ENCODE measurements around the gene WDR86.

Gene WDR86

GRCh38 chr7:151392002-151392401 lies 17.8 kb downstream of the WDR86 start:
- no peak for TF ChIP-seq GATA1 (IDR thresholded peaks at IDR 0.05; ENCODE audit: low read depth, low read length)
- TF ChIP-seq POLR2A (IDR thresholded peaks at IDR 0.05; ENCODE audit: low read length): no peak

GRCh38 chr7:151391358-151391730 lies 18.5 kb downstream of the WDR86 start:
- TF ChIP-seq GATA1 (IDR thresholded peaks at IDR 0.05; ENCODE audit: low read depth, low read length) (no peak), POLR2A (IDR thresholded peaks at IDR 0.05; ENCODE audit: low read length) (no peak)
- no peak for DNase-seq

More at GRCh38 chr7:151392002-151392401, 17.8 kb downstream of the WDR86 start:
- no peak for DNase-seq

- TF ChIP-seq POLR2A (IDR thresholded peaks at IDR 0.05; ENCODE audit: low read length) (no peak), GATA1 (IDR thresholded peaks at IDR 0.05; ENCODE audit: low read depth, low read length) (no peak)
- DNase-seq: no peak
These were observed 19.1 kb downstream of the WDR86 start for GRCh38 chr7:151390598-151391357.

GRCh38 chr7:151389768-151390597 lies 19.9 kb downstream of the WDR86 start:
- TF ChIP-seq GATA1 (IDR thresholded peaks at IDR 0.05; ENCODE audit: low read depth, low read length) (no peak), POLR2A (IDR thresholded peaks at IDR 0.05; ENCODE audit: low read length) (no peak)
- no peak for DNase-seq

- no peak for DNase-seq
- TF ChIP-seq GATA1 (IDR thresholded peaks at IDR 0.05; ENCODE audit: low read depth, low read length): no peak
- TF ChIP-seq POLR2A (IDR thresholded peaks at IDR 0.05; ENCODE audit: low read length): no peak
These were observed 20.6 kb downstream of the WDR86 start for GRCh38 chr7:151389096-151389767.

GRCh38 chr7:151388430-151388829 lies 21.4 kb downstream of the WDR86 start:
- TF ChIP-seq GATA1 (IDR thresholded peaks at IDR 0.05; ENCODE audit: low read depth, low read length) (no peak), POLR2A (IDR thresholded peaks at IDR 0.05; ENCODE audit: low read length) (no peak)
- DNase-seq: no peak

GRCh38 chr7:151388007-151388297 lies 21.9 kb downstream of the WDR86 start:
- DNase-seq: no peak
- TF ChIP-seq POLR2A (IDR thresholded peaks at IDR 0.05; ENCODE audit: low read length): no peak
- TF ChIP-seq GATA1 (IDR thresholded peaks at IDR 0.05; ENCODE audit: low read depth, low read length): no peak

GRCh38 chr7:151387161-151388006 lies 22.5 kb downstream of the WDR86 start:
- TF ChIP-seq GATA1 (IDR thresholded peaks at IDR 0.05; ENCODE audit: low read depth, low read length) (no peak), POLR2A (IDR thresholded peaks at IDR 0.05; ENCODE audit: low read length) (no peak)
- no peak for DNase-seq

- TF ChIP-seq POLR2A (IDR thresholded peaks at IDR 0.05; ENCODE audit: low read length): no peak
- no peak for TF ChIP-seq GATA1 (IDR thresholded peaks at IDR 0.05; ENCODE audit: low read depth, low read length)
- DNase-seq: no peak
These were observed 23.3 kb downstream of the WDR86 start for GRCh38 chr7:151386301-151387160.

- DNase-seq: no peak
- TF ChIP-seq GATA1 (IDR thresholded peaks at IDR 0.05; ENCODE audit: low read depth, low read length) (no peak), POLR2A (IDR thresholded peaks at IDR 0.05; ENCODE audit: low read length) (no peak)
These were observed 24.1 kb downstream of the WDR86 start for GRCh38 chr7:151385626-151386300.

- TF ChIP-seq POLR2A (IDR thresholded peaks at IDR 0.05; ENCODE audit: low read length): no peak
- TF ChIP-seq GATA1 (IDR thresholded peaks at IDR 0.05; ENCODE audit: low read depth, low read length): no peak
These were observed 24.8 kb downstream of the WDR86 start for GRCh38 chr7:151384776-151385625.

More at GRCh38 chr7:151384776-151385625, 24.8 kb downstream of the WDR86 start:
- no peak for DNase-seq

Data from erythroblast (primary cell).